Activated naive CD8-positive, alpha-beta T cell treated with anti-CD3 and anti-CD28 coated beads, Interleukin-2, amount 10 ng/mL, durations not matched to agents 7 days and 5 days (primary cell): ENCODE measurements around the gene C3orf38. TPM values are rescaled to one million over a fixed set of nuclear protein-coding genes. Genes with fewer than 3 reads are reported as not detected.
"Not testable (repeated sequence)": the region's sequence is repeated elsewhere in the genome, so short reads cannot be mapped to it uniquely, and the experiment has no call there.

Experiments
- ATAC-seq: fragments of 150-1000 bp; cut with Tn5 transposase; one replicate; pipeline ENCODE4 v1.10.0; 2021; ENCODE audit warnings: low read depth, moderate library complexity
- POLR2A ChIA-PET: fragments of 350-600 bp; sonication (Branson Sonifier 250); formaldehyde crosslinking; loops from one replicate; lab custom pipeline; 2021; ENCODE audit warnings: antibody characterized with exemption; lab: Charles Lee
- DNase-seq: peaks from one replicate; pipeline ENCODE4 v3.0.0; 2021
- H3K27ac Mint-ChIP-seq: one replicate; pipeline ENCODE4 v1.8.0; 2022; ENCODE audit warnings: mild to moderate bottlenecking, mixed read lengths
- H3K27me3 Mint-ChIP-seq: one replicate; pipeline ENCODE4 v1.8.0; 2022; ENCODE audit warnings: mild to moderate bottlenecking, moderate library complexity, mixed read lengths
- H3K36me3 Mint-ChIP-seq: one replicate; pipeline ENCODE4 v1.8.0; 2021; ENCODE audit warnings: mild to moderate bottlenecking, mixed read lengths
- H3K4me1 Mint-ChIP-seq: one replicate; pipeline ENCODE4 v1.8.0; 2021; ENCODE audit warnings: mixed read lengths
- H3K4me3 Mint-ChIP-seq: one replicate; pipeline ENCODE4 v1.8.0; 2022; ENCODE audit warnings: mild to moderate bottlenecking, moderate library complexity, mixed read lengths
- H3K9me3 Mint-ChIP-seq: one replicate; pipeline ENCODE4 v1.8.0; 2021; ENCODE audit warnings: mixed read lengths
- total RNA-seq, 2 experiments: library from RNA; stranded (reverse); gene quantifications; one replicate each; pipeline ENCODE4 v1.2.3, GENCODE V29; 2021

Gene C3orf38
- total RNA-seq, 2 experiments from 2014 or later: 33.2 to 35.2 TPM

GRCh38 chr3:88168171-88168570 is 18.4 kb downstream of the C3orf38 start:
- POLR2A ChIA-PET: no interaction called here
- H3K4me3 Mint-ChIP-seq: no peak overlapping the region
- no peaks in the 10 kb centered on the region for H3K27me3 Mint-ChIP-seq
- DNase-seq (no peak), ATAC-seq (no peak)
- H3K27ac Mint-ChIP-seq: no peak overlapping the region
- H3K4me1 Mint-ChIP-seq: no peaks in the 10 kb centered on the region
- H3K9me3 Mint-ChIP-seq: no peaks in the 10 kb centered on the region
- peaks cover 13% of the 10 kb centered on the region for H3K36me3 Mint-ChIP-seq

- POLR2A ChIA-PET: no interaction called here
- Mint-ChIP-seq H3K27ac (no peak overlapping the region), H3K4me1 (peaks cover 1% of the 10 kb centered on the region), H3K4me3 (no peak overlapping the region), H3K36me3 (no peaks in the 10 kb centered on the region), H3K9me3 (no peaks in the 10 kb centered on the region), H3K27me3 (peaks cover 2% of the 10 kb centered on the region)
- DNase-seq (no peak), ATAC-seq (peak; percentile 68)
These were observed 30.7 kb downstream of the C3orf38 start for GRCh38 chr3:88180398-88180999.

- H3K4me1 Mint-ChIP-seq, DNase-seq, H3K27me3 Mint-ChIP-seq, H3K27ac Mint-ChIP-seq, H3K36me3 Mint-ChIP-seq, ATAC-seq, H3K4me3 Mint-ChIP-seq, POLR2A ChIA-PET, H3K9me3 Mint-ChIP-seq: not testable (repeated sequence)
These were observed 32.6 kb downstream of the C3orf38 start for GRCh38 chr3:88182165-88182918.

GRCh38 chr3:88188436-88188835 is 38.7 kb downstream of the C3orf38 start:
- Mint-ChIP-seq H3K4me1 (no peaks in the 10 kb centered on the region), H3K27me3 (peaks cover 4% of the 10 kb centered on the region), H3K27ac (no peak overlapping the region), H3K4me3 (no peak overlapping the region), H3K36me3 (no peaks in the 10 kb centered on the region), H3K9me3 (peaks cover 2% of the 10 kb centered on the region)
- DNase-seq: no peak
- ATAC-seq: no peak
- POLR2A ChIA-PET: no interaction called here

GRCh38 chr3:88189361-88189810 is 39.6 kb downstream of the C3orf38 start:
- DNase-seq (no peak), ATAC-seq (no peak)
- Mint-ChIP-seq H3K27ac (no peak overlapping the region), H3K4me1 (no peaks in the 10 kb centered on the region), H3K4me3 (no peak overlapping the region), H3K27me3 (peaks cover 6% of the 10 kb centered on the region), H3K36me3 (no peaks in the 10 kb centered on the region), H3K9me3 (peaks cover 2% of the 10 kb centered on the region)
- POLR2A ChIA-PET: no interaction called here

- Mint-ChIP-seq H3K27me3 (peaks cover 2% of the 10 kb centered on the region), H3K4me3 (no peak overlapping the region), H3K4me1 (peaks cover 4% of the 10 kb centered on the region), H3K9me3 (no peaks in the 10 kb centered on the region), H3K27ac (no peak overlapping the region), H3K36me3 (no peaks in the 10 kb centered on the region)
- POLR2A ChIA-PET: no interaction called here
- DNase-seq: no peak
- no peak for ATAC-seq
These were observed 42.2 kb downstream of the C3orf38 start for GRCh38 chr3:88191872-88192409.

GRCh38 chr3:88192631-88193030 is 42.9 kb downstream of the C3orf38 start:
- Mint-ChIP-seq H3K4me3 (no peak overlapping the region), H3K36me3 (no peaks in the 10 kb centered on the region), H3K27me3 (peaks cover 2% of the 10 kb centered on the region), H3K27ac (no peak overlapping the region), H3K4me1 (peaks cover 4% of the 10 kb centered on the region), H3K9me3 (no peaks in the 10 kb centered on the region)
- ATAC-seq (no peak), DNase-seq (no peak)
- POLR2A ChIA-PET: no interaction called here

- H3K36me3 Mint-ChIP-seq: no peaks in the 10 kb centered on the region
- no peak overlapping the region for H3K4me3 Mint-ChIP-seq
- DNase-seq (no peak), ATAC-seq (no peak)
- POLR2A ChIA-PET: no interaction called here
- H3K4me1 Mint-ChIP-seq: peaks cover 4% of the 10 kb centered on the region
- H3K27me3 Mint-ChIP-seq: peaks cover 6% of the 10 kb centered on the region
- no peak overlapping the region for H3K27ac Mint-ChIP-seq
- no peaks in the 10 kb centered on the region for H3K9me3 Mint-ChIP-seq
These were observed 46.2 kb downstream of the C3orf38 start for GRCh38 chr3:88195951-88196434.

GRCh38 chr3:88198121-88198520 is 48.4 kb downstream of the C3orf38 start:
- no peak overlapping the region for H3K4me3 Mint-ChIP-seq
- H3K9me3 Mint-ChIP-seq: no peaks in the 10 kb centered on the region
- no peaks in the 10 kb centered on the region for H3K36me3 Mint-ChIP-seq
- ATAC-seq (no peak), DNase-seq (no peak)
- peaks cover 11% of the 10 kb centered on the region for H3K27me3 Mint-ChIP-seq
- POLR2A ChIA-PET: no interaction called here
- H3K4me1 Mint-ChIP-seq: peaks cover 4% of the 10 kb centered on the region
- no peak overlapping the region for H3K27ac Mint-ChIP-seq

- DNase-seq: peak; percentile 49
- Mint-ChIP-seq H3K4me3 (no peak overlapping the region), H3K27ac (no peak overlapping the region), H3K9me3 (no peaks in the 10 kb centered on the region), H3K27me3 (peaks cover 9% of the 10 kb centered on the region), H3K4me1 (no peaks in the 10 kb centered on the region), H3K36me3 (no peaks in the 10 kb centered on the region)
- peak; percentile 72 for ATAC-seq
- POLR2A ChIA-PET: no interaction called here
These were observed 53.9 kb downstream of the C3orf38 start for GRCh38 chr3:88203642-88204055.

Other genes starting within 250 kb of the C3orf38 start
- 100 to 1,000 TPM; 106 to 111 TPM for gene CGGBP1, start 91.0 kb upstream of the C3orf38 start, total RNA-seq
- gene ZNF654, start 90.7 kb upstream of the C3orf38 start, total RNA-seq: 10 to 100 TPM; 23.4 to 27.5 TPM